ENCODE data around the gene WFIKKN1. TPM values are rescaled to one million over a fixed set of nuclear protein-coding genes. Genes with fewer than 3 reads are reported as not detected.

The WFIKKN1 gene
- total RNA-seq, 2 experiments from 2014 or later: 0.25 TPM; not detected in 1

DNA sequence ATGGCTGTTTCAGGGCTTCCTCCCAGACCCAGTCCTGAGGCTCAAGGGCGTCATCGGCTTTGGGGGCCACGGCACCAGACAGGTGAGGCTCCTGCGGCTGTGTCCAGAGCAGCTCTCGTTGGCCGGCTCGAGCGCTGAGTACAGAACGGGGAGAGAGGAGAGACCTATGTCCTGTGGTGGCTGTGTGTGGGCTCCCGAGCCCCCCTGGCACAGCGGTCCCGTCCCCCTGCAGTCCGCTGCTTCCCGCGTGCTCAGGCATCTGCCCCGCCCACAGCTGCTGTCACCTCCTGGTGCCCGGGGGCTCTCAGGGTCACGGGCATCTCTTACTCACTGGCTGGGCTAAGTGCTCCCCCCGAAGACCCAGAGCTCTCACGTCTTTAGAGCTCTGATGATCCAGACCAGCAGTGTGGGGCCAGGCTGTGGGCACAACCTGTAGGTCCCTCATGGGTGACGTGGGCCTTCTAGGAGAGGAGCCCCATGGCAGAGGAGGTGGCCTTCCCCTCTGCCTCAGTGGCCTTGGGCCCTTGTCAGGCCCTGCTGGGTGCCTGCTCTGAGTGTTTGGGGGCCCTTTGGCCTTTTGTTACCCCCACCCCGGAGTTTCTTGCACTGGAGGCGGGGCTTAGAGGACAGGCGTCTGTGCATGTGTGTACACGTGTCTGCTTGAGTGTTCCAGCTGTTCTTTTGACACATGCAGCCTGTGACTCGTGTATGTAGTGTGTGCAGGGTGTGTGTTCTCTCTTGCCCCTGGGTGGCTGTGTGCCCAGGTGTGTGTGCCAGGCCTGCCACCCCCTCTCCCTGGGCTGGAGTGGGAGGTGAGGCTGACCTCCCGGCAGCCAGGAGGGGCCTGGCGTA lies 21.9 kb downstream of the WFIKKN1 start:
- H3K27me3 Mint-ChIP-seq: no peaks in the 10 kb centered on the region
- CTCF ChIA-PET: interaction anchor here (0.9 kb wide), 1 partner anchor 15 kb away, joined by 3 read pairs; the partner anchor contains the start of gene RHOT2
- no peaks in the 10 kb centered on the region for H3K36me3 Mint-ChIP-seq (ENCODE audit: low read depth)
- H3K4me3 Mint-ChIP-seq: no peak overlapping the region
- POLR2A ChIA-PET: interaction anchor here (3.5 kb wide), 1 partner anchor 16 kb away, joined by 11 read pairs; the partner anchor contains the start of gene RHOT2
- TF ChIP-seq CTCF (IDR thresholded peaks at IDR 0.05): no peak
- H3K4me1 Mint-ChIP-seq (ENCODE audit: low read depth): peaks cover 8% of the 10 kb centered on the region
- intact Hi-C loops (cut with micrococcal nuclease): no loop called here
- DNase-seq: no peak
- ATAC-seq: no peak
- H3K27ac Mint-ChIP-seq: no peak overlapping the region
- no peaks in the 10 kb centered on the region for H3K9me3 Mint-ChIP-seq

- Mint-ChIP-seq H3K36me3 (ENCODE audit: low read depth) (no peaks in the 10 kb centered on the region), H3K9me3 (no peaks in the 10 kb centered on the region)
- POLR2A ChIA-PET: no interaction called here
These were observed 23.2 kb downstream of the WFIKKN1 start for GRCh38 chr16:654034-654433.

GRCh38 chr16:657487-657886 lies 26.7 kb downstream of the WFIKKN1 start:
- no peaks in the 10 kb centered on the region for H3K27me3 Mint-ChIP-seq
- intact Hi-C loops (cut with micrococcal nuclease): no loop called here

More at GRCh38 chr16:654034-654433, 23.2 kb downstream of the WFIKKN1 start:
- no peak for TF ChIP-seq CTCF (IDR thresholded peaks at IDR 0.05)
- Mint-ChIP-seq H3K27ac (no peak overlapping the region), H3K4me3 (no peak overlapping the region), H3K4me1 (ENCODE audit: low read depth) (peaks cover 4% of the 10 kb centered on the region), H3K27me3 (no peaks in the 10 kb centered on the region)
- DNase-seq: no peak
- ATAC-seq: no peak
- CTCF ChIA-PET: interaction anchor here (0.6 kb wide), 1 partner anchor 693 kb away, joined by 3 read pairs; no protein-coding TSS in a partner anchor
- intact Hi-C loops (cut with micrococcal nuclease): no loop called here

DNA sequence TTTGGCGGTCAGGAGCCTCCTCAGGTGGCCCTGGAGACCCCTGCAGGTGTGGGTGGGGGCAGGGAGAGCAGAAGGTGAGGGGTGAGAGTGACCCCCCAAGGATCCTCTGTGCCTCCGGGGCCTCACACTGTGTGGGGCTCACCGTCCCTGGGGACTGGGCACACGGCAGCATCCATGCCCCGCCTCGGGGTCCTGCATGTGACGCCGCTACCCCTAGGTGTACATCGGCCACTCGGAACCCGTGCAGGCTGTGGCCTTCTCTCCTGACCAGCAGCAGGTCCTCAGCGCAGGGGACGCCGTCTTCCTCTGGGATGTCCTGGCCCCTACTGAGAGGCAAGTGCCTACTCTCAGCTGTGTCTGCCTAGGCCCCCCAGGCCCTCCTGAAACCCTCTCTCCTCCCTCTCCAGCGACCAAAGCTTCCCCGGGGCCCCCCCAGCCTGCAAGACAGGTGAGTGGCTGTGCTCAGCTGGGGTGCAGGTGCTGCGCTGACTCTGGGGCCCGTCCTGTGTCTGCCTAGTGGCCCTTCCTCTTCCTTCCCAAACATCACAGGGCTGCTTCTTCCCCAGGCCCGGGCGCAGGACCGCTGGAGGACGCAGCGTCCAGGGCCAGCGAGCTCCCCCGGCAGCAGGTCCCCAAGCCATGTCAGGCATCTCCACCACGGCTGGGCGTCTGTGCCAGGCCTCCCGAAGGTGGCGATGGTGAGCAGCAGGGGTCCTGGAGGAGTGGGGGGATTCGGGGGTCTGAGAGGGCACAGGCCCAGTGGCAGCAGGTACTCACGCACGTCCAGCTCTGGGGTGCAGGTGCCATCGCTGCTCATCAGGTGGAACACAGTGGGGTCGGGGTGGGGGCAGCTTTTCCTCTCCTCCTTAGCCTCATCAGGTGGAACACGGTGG lies 28.1 kb downstream of the WFIKKN1 start:
- no peak overlapping the region for H3K27ac Mint-ChIP-seq
- intact Hi-C loops (cut with micrococcal nuclease): no loop called here
- H3K4me3 Mint-ChIP-seq: no peak overlapping the region
- ChIA-PET POLR2A (interaction anchor here (0.7 to 0.8 kb wide), 2 partner anchors 16 to 22 kb away, joined by 3 to 5 read pairs; partner anchors contain the start of gene METTL26), CTCF (interaction anchor here (0.6 to 1.3 kb wide), 3 partner anchors 8 to 11 kb away, joined by 3 to 5 read pairs (median 4); partner anchors contain the start of gene WDR90)
- peaks cover 7% of the 10 kb centered on the region for H3K4me1 Mint-ChIP-seq (ENCODE audit: low read depth)
- ATAC-seq (no peak), DNase-seq (no peak)
- no peaks in the 10 kb centered on the region for H3K27me3 Mint-ChIP-seq
- TF ChIP-seq CTCF (IDR thresholded peaks at IDR 0.05): no peak
- H3K9me3 Mint-ChIP-seq: no peaks in the 10 kb centered on the region
- peaks cover 10% of the 10 kb centered on the region for H3K36me3 Mint-ChIP-seq (ENCODE audit: low read depth)

More at GRCh38 chr16:657487-657886, 26.7 kb downstream of the WFIKKN1 start:
- Mint-ChIP-seq H3K36me3 (ENCODE audit: low read depth) (peaks cover 4% of the 10 kb centered on the region), H3K4me1 (ENCODE audit: low read depth) (peaks cover 7% of the 10 kb centered on the region), H3K9me3 (no peaks in the 10 kb centered on the region), H3K27ac (no peak overlapping the region), H3K4me3 (no peak overlapping the region)
- TF ChIP-seq CTCF (IDR thresholded peaks at IDR 0.05): no peak
- POLR2A ChIA-PET: interaction anchor here (0.6 kb wide), 1 partner anchor 9 kb away, joined by 3 read pairs; no protein-coding TSS in a partner anchor
- DNase-seq: no peak
- ATAC-seq: no peak
- CTCF ChIA-PET: no interaction called here
